Measurements from ENCODE around the gene INO80.

The INO80 gene

DNA sequence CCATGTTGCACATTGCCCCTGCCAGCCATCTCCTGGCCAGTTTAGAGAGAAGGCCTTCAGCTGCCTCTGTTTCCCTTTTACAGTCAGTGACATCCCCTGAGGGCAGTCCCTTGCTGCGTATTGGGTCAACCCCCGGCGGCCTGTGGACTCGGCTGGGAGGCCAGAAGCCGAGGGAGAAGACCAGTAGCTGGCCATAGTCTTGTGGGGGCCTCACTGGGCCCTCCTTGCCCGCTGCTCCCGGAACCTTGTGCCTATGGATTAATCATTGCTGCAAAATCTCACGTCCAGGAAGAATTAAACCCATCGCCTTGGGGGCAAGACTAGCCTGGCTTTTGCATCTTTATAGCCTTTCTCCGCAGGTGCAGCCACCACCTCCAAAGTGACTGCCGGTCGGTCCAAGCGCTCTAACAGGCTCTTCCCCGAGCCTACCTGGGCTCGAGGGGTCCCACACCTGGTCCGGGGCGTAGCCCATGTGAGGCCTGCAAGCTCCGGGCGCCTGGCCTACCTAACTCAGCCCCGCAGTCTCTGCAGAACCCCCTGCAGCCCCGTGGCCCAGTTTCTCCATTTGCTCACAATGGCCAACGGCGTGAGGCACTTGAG lies 163.7 kb downstream of the INO80 start:
- TF ChIP-seq, protein P1, sequence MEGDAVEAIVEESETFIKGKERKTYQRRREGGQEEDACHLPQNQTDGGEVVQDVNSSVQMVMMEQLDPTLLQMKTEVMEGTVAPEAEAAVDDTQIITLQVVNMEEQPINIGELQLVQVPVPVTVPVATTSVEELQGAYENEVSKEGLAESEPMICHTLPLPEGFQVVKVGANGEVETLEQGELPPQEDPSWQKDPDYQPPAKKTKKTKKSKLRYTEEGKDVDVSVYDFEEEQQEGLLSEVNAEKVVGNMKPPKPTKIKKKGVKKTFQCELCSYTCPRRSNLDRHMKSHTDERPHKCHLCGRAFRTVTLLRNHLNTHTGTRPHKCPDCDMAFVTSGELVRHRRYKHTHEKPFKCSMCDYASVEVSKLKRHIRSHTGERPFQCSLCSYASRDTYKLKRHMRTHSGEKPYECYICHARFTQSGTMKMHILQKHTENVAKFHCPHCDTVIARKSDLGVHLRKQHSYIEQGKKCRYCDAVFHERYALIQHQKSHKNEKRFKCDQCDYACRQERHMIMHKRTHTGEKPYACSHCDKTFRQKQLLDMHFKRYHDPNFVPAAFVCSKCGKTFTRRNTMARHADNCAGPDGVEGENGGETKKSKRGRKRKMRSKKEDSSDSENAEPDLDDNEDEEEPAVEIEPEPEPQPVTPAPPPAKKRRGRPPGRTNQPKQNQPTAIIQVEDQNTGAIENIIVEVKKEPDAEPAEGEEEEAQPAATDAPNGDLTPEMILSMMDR (conservative IDR thresholded peaks at IDR 0.05), result no peak
- no peak; the same call in 1 of the 2 replicates for TF ChIP-seq ZFX (IDR thresholded peaks at IDR 0.05)
- H3K27ac ChIP-seq, result peak overlapping the region; percentile 72

DNA sequence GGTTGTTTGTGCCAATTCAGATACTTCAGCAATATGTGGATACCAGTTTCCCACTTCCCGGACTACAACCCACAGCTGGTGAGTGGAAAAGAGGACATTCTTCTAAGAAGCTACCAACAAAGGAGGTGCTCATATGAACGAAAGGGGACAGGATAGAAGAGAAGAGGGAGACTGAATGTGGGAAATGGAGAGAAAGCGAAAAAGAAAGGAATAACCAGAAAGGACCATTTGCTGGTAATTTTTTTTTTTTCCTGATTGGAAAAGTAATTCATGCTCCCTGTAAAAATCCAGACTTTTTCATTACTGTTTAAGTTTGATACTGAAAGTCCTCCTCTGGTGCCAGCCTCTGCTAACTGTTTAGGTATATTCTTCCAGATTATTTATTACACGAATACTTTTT lies 164.3 kb downstream of the INO80 start:
- no peak for TF ChIP-seq ZFX (IDR thresholded peaks at IDR 0.05)
- TF ChIP-seq, protein P1 (conservative IDR thresholded peaks at IDR 0.05), result no peak
- no peak overlapping the region for H3K27ac ChIP-seq

DNA sequence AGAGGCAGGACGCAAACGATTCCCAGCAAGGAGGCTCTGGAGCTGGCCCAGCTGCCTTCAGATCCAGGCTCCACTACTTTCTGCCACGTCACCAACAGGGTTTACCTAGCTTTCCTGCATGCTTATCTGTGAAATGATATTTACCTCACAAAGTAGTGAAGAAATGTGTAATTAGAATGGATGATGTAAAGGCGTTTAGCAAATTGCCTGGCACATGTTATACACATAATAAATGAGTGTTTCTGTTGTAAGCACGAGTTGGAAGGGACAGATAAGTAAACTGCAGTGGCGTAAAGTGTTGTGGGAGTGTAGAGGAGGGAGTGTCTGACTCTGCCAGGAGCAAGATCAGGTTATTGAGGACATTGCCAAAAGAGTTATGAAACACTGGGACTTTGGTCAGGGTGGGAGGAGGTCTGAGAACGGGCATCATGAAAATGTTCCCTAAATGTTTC lies 166.3 kb downstream of the INO80 start:
- TF ChIP-seq, protein P1 (conservative IDR thresholded peaks at IDR 0.05), result no peak
- no peak for TF ChIP-seq ZFX (IDR thresholded peaks at IDR 0.05)
- no peak overlapping the region for H3K27ac ChIP-seq

DNA sequence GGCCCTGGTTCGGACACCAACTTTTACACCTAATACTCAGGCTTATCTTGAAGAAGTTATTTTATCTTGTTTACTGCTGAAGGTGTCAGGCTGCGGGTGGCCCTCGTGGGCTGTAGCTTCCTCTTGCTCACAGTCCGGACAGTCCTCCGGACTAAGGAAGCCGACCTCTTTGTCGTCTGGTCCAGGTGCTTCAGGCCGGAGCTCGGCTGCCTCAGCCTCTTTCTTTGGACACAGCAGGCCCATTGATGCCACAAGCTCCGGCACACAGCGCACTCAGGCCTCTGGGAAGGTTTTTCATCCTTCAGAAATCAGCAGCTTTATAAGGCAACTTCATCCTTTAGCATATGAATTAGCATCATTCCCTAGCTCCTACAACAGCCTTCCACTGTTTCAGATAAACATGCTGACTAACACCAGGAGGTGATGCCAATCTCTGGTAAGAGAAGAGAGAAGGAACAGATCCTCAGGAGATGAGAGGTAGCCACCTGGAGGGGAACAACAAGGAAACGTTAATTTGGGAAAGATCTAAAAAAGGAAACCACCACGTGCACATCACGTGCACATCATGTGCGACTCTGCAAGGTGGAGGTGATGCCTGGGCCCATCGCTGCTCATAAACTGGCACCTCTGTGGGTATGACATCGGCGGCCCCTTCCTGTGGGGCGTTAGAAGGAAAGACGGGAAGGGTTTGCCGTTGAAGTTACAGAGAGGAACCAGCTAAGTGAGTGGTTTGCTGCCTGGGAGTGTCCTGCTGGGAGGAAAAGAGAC lies 167.2 kb downstream of the INO80 start:
- TF ChIP-seq, protein P1 (conservative IDR thresholded peaks at IDR 0.05), result no peak
- TF ChIP-seq ZFX (IDR thresholded peaks at IDR 0.05), result no peak
- H3K27ac ChIP-seq, result no peak overlapping the region

DNA sequence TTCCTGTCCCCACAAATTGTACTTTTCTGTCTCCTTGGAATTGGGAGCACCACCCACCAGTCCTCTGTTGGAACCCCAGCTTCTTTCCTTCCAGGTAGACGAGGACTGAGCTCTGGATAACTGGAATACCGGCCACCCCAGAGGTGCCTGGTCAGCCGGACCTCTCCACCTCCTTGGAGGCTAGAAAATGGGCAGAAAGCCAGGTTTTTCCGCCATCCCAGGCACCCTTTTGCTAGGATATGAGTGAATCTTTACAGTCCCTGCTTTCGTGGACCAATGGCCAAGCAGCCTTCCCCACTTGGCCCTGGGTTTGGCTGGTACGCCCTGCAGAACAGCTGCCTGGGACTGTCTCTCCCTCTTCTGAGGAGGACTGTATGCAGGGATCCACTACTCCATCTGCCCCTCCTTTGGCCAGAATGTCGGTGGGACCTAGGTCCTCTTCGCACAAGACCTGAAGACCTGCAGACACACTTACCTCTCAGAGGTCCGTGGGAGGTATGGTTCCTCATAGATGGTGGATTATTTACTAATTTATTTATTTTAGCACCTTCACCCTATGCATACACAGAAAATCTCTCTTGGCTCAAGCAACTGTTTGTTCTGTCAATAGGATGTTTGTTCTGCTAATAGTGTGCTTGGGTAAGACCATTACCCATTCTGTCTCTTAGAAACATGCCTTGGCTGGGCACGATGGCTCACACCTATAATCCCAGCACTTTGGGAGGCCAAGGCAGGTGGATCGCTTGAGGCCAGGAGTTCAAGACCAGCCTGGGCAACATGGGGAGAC lies 171.4 kb downstream of the INO80 start:
- H3K27ac ChIP-seq, result no peak overlapping the region
- TF ChIP-seq ZFX (IDR thresholded peaks at IDR 0.05), result no peak
- TF ChIP-seq, protein P1 (conservative IDR thresholded peaks at IDR 0.05), result no peak

DNA sequence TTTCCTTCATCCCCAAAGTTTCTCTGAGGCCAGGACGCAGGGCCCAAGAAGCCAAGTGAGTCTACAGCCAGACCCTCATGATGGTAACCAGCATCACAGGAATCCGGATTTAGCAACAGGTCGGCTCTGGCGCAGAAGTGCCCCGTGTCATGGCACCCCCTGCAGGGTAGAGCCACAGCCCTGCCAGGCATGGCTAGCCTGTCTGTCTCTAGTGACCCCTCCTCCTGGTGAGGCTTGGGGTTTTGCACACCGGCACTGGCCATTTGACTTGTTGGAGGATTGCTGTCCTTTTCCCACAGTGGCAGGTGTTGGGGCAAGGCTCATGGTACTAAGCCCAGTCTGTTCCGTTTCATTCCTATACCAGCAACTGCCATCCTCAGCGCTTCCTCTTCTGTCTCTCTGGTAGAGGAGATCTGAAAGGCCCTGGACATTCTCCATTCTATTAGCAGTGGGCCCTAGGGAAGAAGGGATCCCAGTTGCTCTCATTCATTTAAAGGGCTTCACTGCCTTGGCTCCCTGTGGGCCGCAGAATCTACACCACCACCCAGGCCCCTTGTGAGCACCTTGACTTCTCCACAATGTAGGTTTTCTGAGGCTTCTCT lies 172.2 kb downstream of the INO80 start:
- no peak overlapping the region for H3K27ac ChIP-seq
- TF ChIP-seq ZFX (IDR thresholded peaks at IDR 0.05), result no peak
- TF ChIP-seq, protein P1 (conservative IDR thresholded peaks at IDR 0.05), result no peak

All from C4-2B (cell line).